Panc1 (cell line): ENCODE results near the gene TMTC2. TPM values are rescaled to one million over a fixed set of nuclear protein-coding genes. Genes with fewer than 3 reads are reported as not detected.

Experiments
- ATAC-seq: fragments of 200-7000 bp; cut with Tn5 transposase; 2 replicates; pipeline ENCODE4 v1.9.1; 2020; ENCODE audit warnings: mild to moderate bottlenecking, moderate library complexity
- BruUV-seq: library from RNA; stranded (reverse); fragments of 400-500 nt; replicated peaks from 2 replicates; lab custom pipeline; 2021; lab: Mats Ljungman, UMichigan
- CTCF ChIA-PET: fragments of 300-600 bp; sonication (Branson Sonifier 250); formaldehyde crosslinking; loops from one replicate; lab custom pipeline; 2022; ENCODE audit warnings: antibody characterized with exemption; lab: Charles Lee
- POLR2A ChIA-PET: fragments of 300-600 bp; sonication (Branson Sonifier 250); formaldehyde crosslinking; loops from one replicate; lab custom pipeline; 2022; ENCODE audit warnings: antibody characterized with exemption; lab: Charles Lee
- DNase-seq: peaks from one replicate; pipeline ENCODE4 v3.0.0-alpha.2; 2010; ENCODE audit warnings: low read depth, low spot score
- H3K27ac ChIP-seq: 2 replicates; pipeline ENCODE4 v1.5.1; 2011; ENCODE audit warnings: mild to moderate bottlenecking, low read length, inconsistent platforms
- H3K27me3 ChIP-seq: fragments of 200-500 bp; sonication (Bioruptor generic); 2 replicates; pipeline ENCODE4 v1.6.0; 2014; ENCODE audit warnings: low read length, inconsistent platforms; ENCODE audit not compliant: control insufficient read depth, insufficient read depth
- H3K36me3 ChIP-seq: fragments of 200-500 bp; sonication (Bioruptor generic); 2 replicates; pipeline ENCODE4 v1.5.1; 2014; ENCODE audit warnings: inconsistent platforms, mild to moderate bottlenecking, low read length, moderate library complexity; ENCODE audit not compliant: control insufficient read depth, insufficient read depth
- H3K4me1 ChIP-seq: 2 replicates; pipeline ENCODE4 v1.5.1; 2011; ENCODE audit warnings: inconsistent platforms, mild to moderate bottlenecking, low read length, moderate library complexity; ENCODE audit not compliant: control insufficient read depth, insufficient read depth
- H3K4me3 ChIP-seq, 2 experiments: 2 replicates each; pipeline ENCODE4 v1.5.1; 2011 to 2012; ENCODE audit warnings: low read depth in 2 of 2, low read length in 2 of 2, mild to moderate bottlenecking in 2 of 2, inconsistent platforms in 1 of 2, moderate library complexity in 1 of 2
- H3K9me3 ChIP-seq: fragments of 200-500 bp; sonication (Bioruptor generic); 2 replicates; pipeline ENCODE4 v1.5.1; 2014; ENCODE audit warnings: low read depth, mild to moderate bottlenecking, inconsistent platforms, low read length, moderate library complexity; ENCODE audit not compliant: control insufficient read depth, insufficient read depth
- CTCF ChIP-seq: fragments of 450-650 bp; IDR thresholded peaks from 2 replicates; pipeline ENCODE4 v1.5.1; 2017; ENCODE audit warnings: mild to moderate bottlenecking
- POLR2AphosphoS5 ChIP-seq: IDR thresholded peaks from 2 replicates; pipeline ENCODE4 v1.6.1; 2012; ENCODE audit warnings: mild to moderate bottlenecking, low read depth, low read length, moderate library complexity
- REST ChIP-seq, 2 experiments: IDR thresholded peaks; 2 replicates each; pipeline ENCODE4 v1.6.1; 2011 to 2012; ENCODE audit warnings: low read depth in 2 of 2, control low read depth in 1 of 2, low read length in 1 of 2, mild to moderate bottlenecking in 1 of 2, moderate library complexity in 1 of 2; ENCODE audit not compliant: insufficient read depth in 1 of 2
- SIN3A ChIP-seq: IDR thresholded peaks from 2 replicates; pipeline ENCODE4 v1.6.1; 2012; ENCODE audit warnings: low read depth, mild to moderate bottlenecking, low read length, moderate library complexity, borderline replicate concordance; ENCODE audit not compliant: insufficient read depth
- TCF7L2 ChIP-seq: IDR thresholded peaks from 2 replicates; pipeline ENCODE4 v1.6.1; 2011; ENCODE audit warnings: mild to moderate bottlenecking, low read depth, low read length, inconsistent platforms
- in situ Hi-C: cut with HindIII; loops from 2 replicates; pipeline ENCODE4 v1.10.0; 2016; ENCODE audit warnings: low sequenced_read_pairs, low pct_unique_long_range_greater_than_20kb
- intact Hi-C: fragments of 100-400 bp; cut with micrococcal nuclease; formaldehyde crosslinking; loops from one replicate; pipeline ENCODE4 v1.10.0; 2022; ENCODE audit not compliant: unreplicated experiment
- total RNA-seq: library from RNA; stranded (reverse); gene quantifications from one replicate; pipeline ENCODE4 v1.2.1, GENCODE V29; 2021; ENCODE audit not compliant: unreplicated experiment

TMTC2 gene
- total RNA-seq, 1 experiment from 2014 or later = 5.7 TPM

GRCh38 chr12:82647853-82648252 is 38.9 kb upstream of the TMTC2 start:
- DNase-seq (no peak), ATAC-seq (no peak)
- BruUV-seq = no TSS peak
- no peak overlapping the region for H3K4me3 ChIP-seq
- H3K4me1 ChIP-seq = no peaks in the 10 kb centered on the region
- intact Hi-C loops (no loop called here), in situ Hi-C loops (no loop called here)
- H3K27me3 ChIP-seq = no peaks in the 10 kb centered on the region
- no peak overlapping the region for H3K27ac ChIP-seq
- no peak for TF ChIP-seq REST (IDR thresholded peaks at IDR 0.05; ENCODE audit: insufficient read depth in 1 of 2, low read depth in 2 of 2, low read length in 1 of 2)
- TF ChIP-seq SIN3A = no peak
- no peak for TF ChIP-seq CTCF
- no peak for TF ChIP-seq POLR2AphosphoS5
- TF ChIP-seq TCF7L2 = no peak
- ChIA-PET POLR2A (no interaction called here), CTCF (no interaction called here)
- no peaks in the 10 kb centered on the region for H3K9me3 ChIP-seq
- H3K36me3 ChIP-seq = no peaks in the 10 kb centered on the region

GRCh38 chr12:82648259-82648909 is 38.3 kb upstream of the TMTC2 start:
- BruUV-seq = no TSS peak
- ATAC-seq (no peak), DNase-seq (no peak)
- H3K36me3 ChIP-seq = no peaks in the 10 kb centered on the region
- H3K4me1 ChIP-seq = no peaks in the 10 kb centered on the region
- no peaks in the 10 kb centered on the region for H3K27me3 ChIP-seq
- in situ Hi-C loops = no loop called here
- intact Hi-C loops = no loop called here
- no peak overlapping the region for H3K4me3 ChIP-seq
- no peaks in the 10 kb centered on the region for H3K9me3 ChIP-seq
- ChIA-PET CTCF (no interaction called here), POLR2A (no interaction called here)
- no peak overlapping the region for H3K27ac ChIP-seq
- TF ChIP-seq CTCF = no peak
- no peak for TF ChIP-seq SIN3A
- TF ChIP-seq TCF7L2 = no peak
- no peak for TF ChIP-seq REST (IDR thresholded peaks at IDR 0.05; ENCODE audit: insufficient read depth in 1 of 2, low read depth in 2 of 2, low read length in 1 of 2)
- TF ChIP-seq POLR2AphosphoS5 = no peak
